ENCODE results near the gene HIVEP1.
"Not testable (repeated sequence)": the region's sequence is repeated elsewhere in the genome, so short reads cannot be mapped to it uniquely, and the experiment has no call there.

HIVEP1 gene

GRCh38 chr6:12162213-12162612, 150.1 kb downstream of the HIVEP1 start:
- no peak for DNase-seq (ENCODE audit: low read depth)

- no peak for DNase-seq (ENCODE audit: low read depth)
These were observed 151.0 kb downstream of the HIVEP1 start for GRCh38 chr6:12163149-12163548.

- DNase-seq (ENCODE audit: low read depth) = no peak
These were observed 151.8 kb downstream of the HIVEP1 start for GRCh38 chr6:12163744-12164507.

- no peak for DNase-seq (ENCODE audit: low read depth)
These were observed 152.3 kb downstream of the HIVEP1 start for GRCh38 chr6:12164508-12164770.

GRCh38 chr6:12165297-12165696, 153.2 kb downstream of the HIVEP1 start:
- DNase-seq (ENCODE audit: low read depth) = no peak

- DNase-seq (ENCODE audit: low read depth) = no peak
These were observed 153.7 kb downstream of the HIVEP1 start for GRCh38 chr6:12165722-12166280.

- DNase-seq (ENCODE audit: low read depth) = no peak
These were observed 157.3 kb downstream of the HIVEP1 start for GRCh38 chr6:12169377-12169776.

- DNase-seq (ENCODE audit: low read depth) = no peak
These were observed 158.4 kb downstream of the HIVEP1 start for GRCh38 chr6:12170351-12171092.

- no peak for DNase-seq (ENCODE audit: low read depth)
These were observed 159.6 kb downstream of the HIVEP1 start for GRCh38 chr6:12171717-12172116.

GRCh38 chr6:12172572-12172971, 160.5 kb downstream of the HIVEP1 start:
- DNase-seq (ENCODE audit: low read depth) = no peak

- DNase-seq (ENCODE audit: low read depth) = no peak
These were observed 161.1 kb downstream of the HIVEP1 start for GRCh38 chr6:12173181-12173580.

- DNase-seq (ENCODE audit: low read depth) = no peak
These were observed 161.5 kb downstream of the HIVEP1 start for GRCh38 chr6:12173661-12174060.

- no peak for DNase-seq (ENCODE audit: low read depth)
These were observed 162.8 kb downstream of the HIVEP1 start for GRCh38 chr6:12174878-12175277.

GRCh38 chr6:12175626-12176025, 163.5 kb downstream of the HIVEP1 start:
- DNase-seq (ENCODE audit: low read depth) = no peak

GRCh38 chr6:12176782-12177181, 164.7 kb downstream of the HIVEP1 start:
- DNase-seq (ENCODE audit: low read depth) = not testable (repeated sequence)

- no peak for DNase-seq (ENCODE audit: low read depth)
These were observed 166.4 kb downstream of the HIVEP1 start for GRCh38 chr6:12178521-12178920.

GRCh38 chr6:12181481-12181880, 169.4 kb downstream of the HIVEP1 start:
- no peak for DNase-seq (ENCODE audit: low read depth)

- no peak for DNase-seq (ENCODE audit: low read depth)
These were observed 170.6 kb downstream of the HIVEP1 start for GRCh38 chr6:12182676-12183075.

- DNase-seq (ENCODE audit: low read depth) = no peak
These were observed 173.1 kb downstream of the HIVEP1 start for GRCh38 chr6:12185081-12185673.

- DNase-seq (ENCODE audit: low read depth) = no peak
These were observed 174.4 kb downstream of the HIVEP1 start for GRCh38 chr6:12186528-12186927.

- DNase-seq (ENCODE audit: low read depth) = no peak
These were observed 177.0 kb downstream of the HIVEP1 start for GRCh38 chr6:12189150-12189549.

- no peak for DNase-seq (ENCODE audit: low read depth)
These were observed 177.5 kb downstream of the HIVEP1 start for GRCh38 chr6:12189661-12190060.

- no peak for DNase-seq (ENCODE audit: low read depth)
These were observed 178.1 kb downstream of the HIVEP1 start for GRCh38 chr6:12190252-12190651.

All from activated T-cell treated with anti-CD3 and anti-CD28 coated beads for 1 hour (primary cell).